ENCODE data around the gene HCLS1.

DNA sequence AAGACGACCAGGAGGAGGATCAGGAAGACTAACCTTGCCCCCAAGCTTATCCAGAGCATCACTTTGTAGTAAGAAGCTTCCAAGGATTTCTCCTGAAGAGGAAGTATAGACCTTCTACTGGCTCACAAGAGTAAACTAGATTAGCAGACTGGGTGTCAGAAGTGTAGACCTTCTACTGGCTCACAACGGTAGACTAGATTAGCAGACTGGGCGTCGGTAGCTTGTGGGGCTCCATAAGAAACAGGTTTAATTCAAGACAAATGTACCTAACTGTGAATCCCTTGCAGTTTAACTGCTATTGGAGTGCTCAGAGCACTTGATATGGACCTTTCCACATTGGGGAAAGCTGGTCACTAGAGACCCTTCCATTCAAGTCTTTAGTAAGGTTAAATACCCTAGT, 54.6 kb downstream of the HCLS1 start:
- TF ChIP-seq, protein P1, sequence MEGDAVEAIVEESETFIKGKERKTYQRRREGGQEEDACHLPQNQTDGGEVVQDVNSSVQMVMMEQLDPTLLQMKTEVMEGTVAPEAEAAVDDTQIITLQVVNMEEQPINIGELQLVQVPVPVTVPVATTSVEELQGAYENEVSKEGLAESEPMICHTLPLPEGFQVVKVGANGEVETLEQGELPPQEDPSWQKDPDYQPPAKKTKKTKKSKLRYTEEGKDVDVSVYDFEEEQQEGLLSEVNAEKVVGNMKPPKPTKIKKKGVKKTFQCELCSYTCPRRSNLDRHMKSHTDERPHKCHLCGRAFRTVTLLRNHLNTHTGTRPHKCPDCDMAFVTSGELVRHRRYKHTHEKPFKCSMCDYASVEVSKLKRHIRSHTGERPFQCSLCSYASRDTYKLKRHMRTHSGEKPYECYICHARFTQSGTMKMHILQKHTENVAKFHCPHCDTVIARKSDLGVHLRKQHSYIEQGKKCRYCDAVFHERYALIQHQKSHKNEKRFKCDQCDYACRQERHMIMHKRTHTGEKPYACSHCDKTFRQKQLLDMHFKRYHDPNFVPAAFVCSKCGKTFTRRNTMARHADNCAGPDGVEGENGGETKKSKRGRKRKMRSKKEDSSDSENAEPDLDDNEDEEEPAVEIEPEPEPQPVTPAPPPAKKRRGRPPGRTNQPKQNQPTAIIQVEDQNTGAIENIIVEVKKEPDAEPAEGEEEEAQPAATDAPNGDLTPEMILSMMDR (IDR thresholded peaks at IDR 0.05; ENCODE audit: insufficient read depth, low read depth, low read length), result no peak
- TF ChIP-seq EZH2 (IDR thresholded peaks at IDR 0.05; ENCODE audit: insufficient read depth, low read length), result no peak

All from astrocyte (in vitro differentiated cells and primary cell).